ENCODE measurements around the gene ANK3. TPM values are rescaled to one million over a fixed set of nuclear protein-coding genes. Genes with fewer than 3 reads are reported as not detected.

Gene ANK3
- total RNA-seq, 6 experiments from 2014 or later: not detected

DNA sequence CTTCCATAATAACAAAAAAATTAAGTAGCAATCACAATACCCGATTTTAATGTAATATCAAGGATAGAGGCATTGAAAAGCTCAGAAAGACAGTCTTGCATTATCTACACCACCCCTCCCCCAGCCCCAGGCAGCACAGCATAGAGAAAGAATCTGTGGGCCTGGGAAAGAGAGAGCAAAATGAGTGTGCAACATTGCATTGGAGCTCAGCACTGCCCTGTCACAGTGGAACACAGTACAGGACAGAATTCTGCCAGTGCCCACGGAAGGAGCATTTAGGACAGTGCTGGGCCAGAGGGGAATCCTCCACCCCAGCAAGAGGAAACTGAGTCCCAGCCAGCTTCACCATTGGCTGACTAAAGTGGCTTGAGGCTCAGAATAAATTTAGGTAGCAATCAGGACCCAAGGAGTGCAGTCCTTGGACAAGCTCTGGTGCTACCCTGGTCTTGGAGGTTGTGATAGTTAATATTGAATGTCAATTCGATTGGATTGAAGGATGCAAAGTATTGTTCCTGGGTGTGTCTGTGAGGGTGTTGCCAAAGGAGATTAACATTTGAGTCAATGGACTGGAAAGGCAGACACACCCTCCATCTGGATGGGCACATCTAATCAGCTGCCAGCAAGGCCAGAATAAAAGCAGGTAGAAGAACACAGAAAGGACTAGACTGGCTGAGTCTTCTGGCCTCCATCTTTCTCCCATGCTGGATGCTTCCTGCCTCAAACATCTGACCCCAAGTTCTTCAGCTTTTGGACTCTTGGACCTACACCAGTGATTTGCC is 234.4 kb downstream of the ANK3 start:
- DNase-seq: no peak
- H3K9me3 Mint-ChIP-seq: no peaks in the 10 kb centered on the region
- TF ChIP-seq, protein P1, sequence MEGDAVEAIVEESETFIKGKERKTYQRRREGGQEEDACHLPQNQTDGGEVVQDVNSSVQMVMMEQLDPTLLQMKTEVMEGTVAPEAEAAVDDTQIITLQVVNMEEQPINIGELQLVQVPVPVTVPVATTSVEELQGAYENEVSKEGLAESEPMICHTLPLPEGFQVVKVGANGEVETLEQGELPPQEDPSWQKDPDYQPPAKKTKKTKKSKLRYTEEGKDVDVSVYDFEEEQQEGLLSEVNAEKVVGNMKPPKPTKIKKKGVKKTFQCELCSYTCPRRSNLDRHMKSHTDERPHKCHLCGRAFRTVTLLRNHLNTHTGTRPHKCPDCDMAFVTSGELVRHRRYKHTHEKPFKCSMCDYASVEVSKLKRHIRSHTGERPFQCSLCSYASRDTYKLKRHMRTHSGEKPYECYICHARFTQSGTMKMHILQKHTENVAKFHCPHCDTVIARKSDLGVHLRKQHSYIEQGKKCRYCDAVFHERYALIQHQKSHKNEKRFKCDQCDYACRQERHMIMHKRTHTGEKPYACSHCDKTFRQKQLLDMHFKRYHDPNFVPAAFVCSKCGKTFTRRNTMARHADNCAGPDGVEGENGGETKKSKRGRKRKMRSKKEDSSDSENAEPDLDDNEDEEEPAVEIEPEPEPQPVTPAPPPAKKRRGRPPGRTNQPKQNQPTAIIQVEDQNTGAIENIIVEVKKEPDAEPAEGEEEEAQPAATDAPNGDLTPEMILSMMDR (IDR thresholded peaks at IDR 0.05): no peak
- H3K4me3 Mint-ChIP-seq: no peak overlapping the region
- peaks cover 5% of the 10 kb centered on the region for H3K27me3 Mint-ChIP-seq (ENCODE audit: insufficient read depth)
- no peaks in the 10 kb centered on the region for H3K36me3 Mint-ChIP-seq (ENCODE audit: low read depth)
- no peak overlapping the region for H3K27ac Mint-ChIP-seq
- no peaks in the 10 kb centered on the region for H3K4me1 Mint-ChIP-seq (ENCODE audit: low read depth)

DNA sequence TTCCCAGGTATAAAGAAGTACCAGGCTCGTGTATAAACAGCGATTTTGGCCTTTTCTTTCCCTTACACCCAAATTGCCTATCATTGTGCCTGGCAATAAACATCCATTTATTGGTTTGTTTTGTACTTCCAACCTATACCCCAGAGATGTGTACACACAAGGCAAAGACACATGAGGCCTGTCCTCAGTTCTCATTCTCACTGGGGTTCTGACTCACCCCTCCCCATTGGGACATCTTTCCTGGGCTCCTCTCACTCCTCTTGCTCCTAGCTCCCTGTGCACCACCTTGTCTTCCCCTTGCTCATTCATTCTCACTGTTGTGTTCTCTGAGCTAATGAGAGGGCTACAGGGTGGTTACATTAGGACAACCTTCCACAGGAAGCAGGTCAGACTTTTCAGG is 240.7 kb downstream of the ANK3 start:
- no peak overlapping the region for H3K4me3 Mint-ChIP-seq
- DNase-seq: no peak
- H3K9me3 Mint-ChIP-seq: no peaks in the 10 kb centered on the region
- no peak overlapping the region for H3K27ac Mint-ChIP-seq
- peaks cover 6% of the 10 kb centered on the region for H3K4me1 Mint-ChIP-seq (ENCODE audit: low read depth)
- TF ChIP-seq, protein P1 (IDR thresholded peaks at IDR 0.05): no peak
- peaks cover 1% of the 10 kb centered on the region for H3K27me3 Mint-ChIP-seq (ENCODE audit: insufficient read depth)
- H3K36me3 Mint-ChIP-seq (ENCODE audit: low read depth): no peaks in the 10 kb centered on the region

DNA sequence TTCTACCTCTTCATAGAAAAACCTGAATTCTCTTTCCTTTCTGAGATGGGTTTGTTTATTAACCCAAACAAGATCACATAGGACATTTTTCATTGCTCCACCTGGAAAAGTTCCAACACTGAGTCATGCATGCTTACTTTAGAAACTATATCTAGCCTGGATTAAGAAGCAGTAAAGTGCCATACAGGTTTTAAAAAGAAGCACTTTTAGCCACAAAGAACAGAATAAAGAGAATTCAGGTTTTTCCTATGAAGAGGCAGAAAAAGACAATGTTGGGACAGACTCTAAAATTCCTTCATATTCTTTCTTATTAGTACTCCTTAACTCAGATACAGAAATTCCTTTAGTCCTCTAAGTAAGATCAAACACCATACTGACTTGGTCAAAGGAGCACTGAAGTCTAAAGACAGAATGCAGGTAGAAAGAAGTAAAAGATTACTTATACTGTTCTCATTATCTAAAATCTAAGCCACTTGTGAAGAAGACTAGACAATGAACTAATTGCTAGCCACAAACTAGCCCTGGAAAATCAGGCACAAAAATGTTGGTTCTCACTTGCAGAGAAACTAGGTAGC is 241.3 kb downstream of the ANK3 start:
- H3K4me3 Mint-ChIP-seq: no peak overlapping the region
- peaks cover 6% of the 10 kb centered on the region for H3K4me1 Mint-ChIP-seq (ENCODE audit: low read depth)
- peaks cover 1% of the 10 kb centered on the region for H3K27me3 Mint-ChIP-seq (ENCODE audit: insufficient read depth)
- TF ChIP-seq, protein P1 (IDR thresholded peaks at IDR 0.05): no peak
- no peaks in the 10 kb centered on the region for H3K9me3 Mint-ChIP-seq
- no peaks in the 10 kb centered on the region for H3K36me3 Mint-ChIP-seq (ENCODE audit: low read depth)
- peak; percentile 64 for DNase-seq
- H3K27ac Mint-ChIP-seq: no peak overlapping the region

DNA sequence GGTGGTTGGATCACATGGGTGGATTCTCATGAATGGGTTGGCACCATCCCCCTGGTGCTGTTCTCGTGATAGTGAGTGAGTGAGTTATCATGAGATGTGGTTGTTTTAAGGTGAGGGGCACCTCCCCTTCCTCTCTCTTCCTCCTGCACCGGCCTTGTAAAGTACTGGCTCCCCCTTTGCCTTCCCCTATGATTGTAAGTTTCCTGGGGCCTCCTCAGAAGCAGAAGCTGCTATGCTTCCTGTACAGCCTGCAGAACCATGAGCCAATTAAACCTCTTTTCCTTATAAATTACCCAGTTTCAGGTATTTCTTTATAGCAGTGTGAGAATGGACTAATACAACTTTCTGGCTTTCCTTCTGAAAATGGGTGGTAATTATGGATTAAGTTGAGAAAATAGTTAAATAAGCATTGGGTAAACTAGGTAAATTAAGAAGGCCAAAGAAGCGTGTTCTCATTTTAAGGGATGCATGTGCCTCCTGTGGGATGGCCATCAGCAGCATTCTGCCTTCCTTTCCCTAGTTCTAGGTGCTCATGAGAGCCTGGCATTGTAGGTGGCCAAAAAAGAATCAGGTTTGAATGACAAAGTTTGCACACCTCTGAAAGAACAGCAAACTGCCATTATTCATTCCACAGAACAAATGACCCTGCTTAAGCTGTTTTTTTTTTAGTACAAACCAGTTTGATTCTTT is 242.0 kb downstream of the ANK3 start:
- TF ChIP-seq, protein P1 (IDR thresholded peaks at IDR 0.05): no peak
- no peak overlapping the region for H3K4me3 Mint-ChIP-seq
- peaks cover 6% of the 10 kb centered on the region for H3K4me1 Mint-ChIP-seq (ENCODE audit: low read depth)
- H3K9me3 Mint-ChIP-seq: no peaks in the 10 kb centered on the region
- H3K27me3 Mint-ChIP-seq (ENCODE audit: insufficient read depth): peaks cover 1% of the 10 kb centered on the region
- DNase-seq: no peak
- H3K27ac Mint-ChIP-seq: no peak overlapping the region
- no peaks in the 10 kb centered on the region for H3K36me3 Mint-ChIP-seq (ENCODE audit: low read depth)

DNA sequence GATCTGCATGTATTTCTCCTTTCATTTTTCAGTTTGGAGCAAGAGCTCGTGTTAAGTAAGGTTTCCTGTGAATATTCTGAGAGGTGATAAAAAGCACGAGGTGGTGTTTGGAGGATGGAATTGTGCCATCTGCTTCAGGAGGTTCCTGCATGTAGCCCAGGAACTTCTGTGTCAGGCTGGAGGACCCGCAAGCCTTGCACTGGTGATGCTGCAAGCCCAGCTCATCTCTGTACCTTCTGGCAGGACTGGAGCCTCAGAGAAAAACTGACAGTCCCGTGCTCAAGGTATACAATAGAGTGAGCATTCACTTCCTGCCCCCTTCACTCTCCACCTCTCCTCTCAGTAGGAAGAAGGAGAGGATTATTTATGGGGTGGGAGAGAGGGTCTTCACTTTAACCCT is 242.7 kb downstream of the ANK3 start:
- no peak for DNase-seq
- TF ChIP-seq, protein P1 (IDR thresholded peaks at IDR 0.05): no peak
- no peak overlapping the region for H3K27ac Mint-ChIP-seq
- no peak overlapping the region for H3K4me3 Mint-ChIP-seq
- H3K9me3 Mint-ChIP-seq: no peaks in the 10 kb centered on the region
- H3K27me3 Mint-ChIP-seq (ENCODE audit: insufficient read depth): peaks cover 1% of the 10 kb centered on the region
- H3K4me1 Mint-ChIP-seq (ENCODE audit: low read depth): peaks cover 6% of the 10 kb centered on the region
- H3K36me3 Mint-ChIP-seq (ENCODE audit: low read depth): no peaks in the 10 kb centered on the region
